PC-3 (cell line): Measurements from ENCODE around the gene GTF2E1. TPM values are rescaled to one million over a fixed set of nuclear protein-coding genes. Genes with fewer than 3 reads are reported as not detected.
A peak's percentile ranks its signal among the peaks of the same experiment; 100 is the strongest.

Experiments
- ATAC-seq: fragments of 200-7000 bp; cut with Tn5 transposase; 2 replicates; pipeline ENCODE4 v1.9.1; 2020; ENCODE audit warnings: mild to moderate bottlenecking, moderate library complexity
- BruUV-seq: library from RNA; stranded (reverse); fragments of 400-500 nt; replicated peaks from 2 replicates; lab custom pipeline; 2021; lab: Mats Ljungman, UMichigan
- CTCF ChIA-PET: fragments of 300-600 bp; sonication (Branson Sonifier 250); formaldehyde crosslinking; loops from one replicate; lab custom pipeline; 2022; ENCODE audit warnings: antibody characterized with exemption; lab: Charles Lee
- POLR2A ChIA-PET: fragments of 300-600 bp; sonication (Branson Sonifier 250); formaldehyde crosslinking; loops from one replicate; lab custom pipeline; 2022; ENCODE audit warnings: antibody characterized with exemption; ENCODE audit not compliant: unreplicated experiment; lab: Charles Lee
- DNase-seq: peaks from one replicate; pipeline ENCODE4 v3.0.0-alpha.2; 2015
- H2AFZ ChIP-seq: fragments of 300-600 bp; sonication (generic); 2 replicates; pipeline ENCODE4 v1.6.0; 2016; ENCODE audit warnings: antibody characterized with exemption, low read length
- H3F3A ChIP-seq: fragments of 300-600 bp; sonication (generic); one replicate; pipeline ENCODE4 v1.6.0; 2017; ENCODE audit warnings: antibody characterized with exemption, low read length, control low read depth, mild to moderate bottlenecking; ENCODE audit not compliant: unreplicated experiment
- H3K27ac ChIP-seq: fragments of 300-600 bp; sonication (generic); 2 replicates; pipeline ENCODE4 v1.5.1; 2016; ENCODE audit warnings: mild to moderate bottlenecking, low read length
- H3K27me3 ChIP-seq: fragments of 300-600 bp; sonication (generic); 2 replicates; pipeline ENCODE4 v1.6.1; 2016; ENCODE audit warnings: low read length, mixed read lengths
- H3K36me3 ChIP-seq: fragments of 300-600 bp; sonication (generic); 2 replicates; pipeline ENCODE4 v1.6.1; 2016; ENCODE audit warnings: low read depth, mixed run types, low read length, mixed read lengths
- H3K4me1 ChIP-seq: fragments of 300-600 bp; sonication (generic); 2 replicates; pipeline ENCODE4 v1.5.1; 2016; ENCODE audit warnings: low read length; ENCODE audit not compliant: insufficient read depth
- H3K4me2 ChIP-seq: fragments of 300-600 bp; sonication (generic); 2 replicates; pipeline ENCODE4 v1.6.0; 2016; ENCODE audit warnings: low read length
- H3K4me3 ChIP-seq: fragments of 300-600 bp; sonication (generic); 2 replicates; pipeline ENCODE4 v1.5.1; 2016; ENCODE audit warnings: mild to moderate bottlenecking, low read length, mixed read lengths
- H3K79me2 ChIP-seq: fragments of 300-600 bp; sonication (generic); 2 replicates; pipeline ENCODE4 v1.6.1; 2017; ENCODE audit warnings: low read length, mixed read lengths
- H3K9ac ChIP-seq: fragments of 300-600 bp; sonication (generic); 2 replicates; pipeline ENCODE4 v1.6.0; 2016; ENCODE audit warnings: mild to moderate bottlenecking, low read length
- H3K9me2 ChIP-seq: fragments of 300-600 bp; sonication (generic); replicated peaks from 2 replicates; pipeline ENCODE4 v1.6.1; 2016; ENCODE audit warnings: mixed run types, low read length, mixed read lengths
- H3K9me3 ChIP-seq: fragments of 300-600 bp; sonication (generic); 2 replicates; pipeline ENCODE4 v1.6.1; 2016; ENCODE audit warnings: low read length, mixed read lengths
- H4K20me1 ChIP-seq: fragments of 300-600 bp; sonication (generic); 2 replicates; pipeline ENCODE4 v1.6.1; 2016; ENCODE audit warnings: low read length, mixed read lengths
- EZH2 ChIP-seq: fragments of 300-600 bp; sonication (generic); IDR thresholded peaks from one replicate; pipeline ENCODE4 v1.6.1; 2017; ENCODE audit warnings: antibody characterized with exemption, mild to moderate bottlenecking, low read length; ENCODE audit not compliant: unreplicated experiment
- EZH2phosphoT487 ChIP-seq: fragments of 300-600 bp; sonication (generic); IDR thresholded peaks from 2 replicates; pipeline ENCODE4 v1.6.1; 2018; ENCODE audit warnings: mild to moderate bottlenecking, antibody characterized with exemption, low read length, borderline replicate concordance
- intact Hi-C: fragments of 100-400 bp; cut with micrococcal nuclease; formaldehyde crosslinking; loops from 2 replicates; pipeline ENCODE4 v1.9.0; 2023
- total RNA-seq: library from RNA; depleted of rRNA; stranded (reverse); fragments of >200 nt; gene quantifications from 2 replicates; pipeline ENCODE4 v1.2.3, GENCODE V29; 2014
- TF ChIP-seq, protein P1 (sequence below): fragments of 300-600 bp; sonication (generic); conservative IDR thresholded peaks from 2 replicates; pipeline ENCODE4 v1.5.1; 2017; ENCODE audit warnings: antibody characterized with exemption, low read depth, mild to moderate bottlenecking, low read length

GTF2E1 gene
- total RNA-seq, 1 experiment from 2014 or later = 15.2 TPM

DNA sequence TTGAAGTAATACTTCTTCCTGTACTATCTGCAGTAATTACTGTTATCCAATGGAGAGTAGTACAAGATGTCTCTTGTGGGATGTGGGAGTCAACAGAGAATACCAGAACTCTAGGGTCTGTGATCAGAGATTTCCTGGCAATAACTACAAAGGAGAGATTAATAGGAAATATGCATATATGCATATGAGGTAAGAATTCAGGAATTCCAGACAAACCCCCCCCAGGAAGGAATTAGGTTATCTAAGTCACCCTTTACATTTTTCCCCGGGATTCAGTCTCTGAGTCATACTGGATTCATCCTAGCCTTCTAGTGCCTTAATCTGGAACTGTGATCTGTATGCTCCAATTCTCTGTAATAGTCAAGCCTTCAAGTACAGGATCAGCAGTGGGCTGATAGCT, 49.4 kb downstream of the GTF2E1 start:
- ATAC-seq (peak; percentile 70), DNase-seq (peak; percentile 73)
- H3K79me2 ChIP-seq = no peaks in the 10 kb centered on the region
- H4K20me1 ChIP-seq = no peaks in the 10 kb centered on the region
- no peaks in the 10 kb centered on the region for H3K9me3 ChIP-seq
- ChIA-PET CTCF (interaction anchor here (0.6 kb wide), 1 partner anchor 47 kb away, joined by 3 read pairs; no protein-coding TSS in a partner anchor), POLR2A (no interaction called here)
- BruUV-seq = no TSS peak
- no peaks in the 10 kb centered on the region for H3K36me3 ChIP-seq
- no peaks in the 10 kb centered on the region for H3F3A ChIP-seq
- no peak overlapping the region for H3K4me3 ChIP-seq
- intact Hi-C loops = no loop called here
- no peak overlapping the region for H3K27ac ChIP-seq
- H2AFZ ChIP-seq = no peak overlapping the region
- H3K27me3 ChIP-seq = no peaks in the 10 kb centered on the region
- TF ChIP-seq, protein P1, sequence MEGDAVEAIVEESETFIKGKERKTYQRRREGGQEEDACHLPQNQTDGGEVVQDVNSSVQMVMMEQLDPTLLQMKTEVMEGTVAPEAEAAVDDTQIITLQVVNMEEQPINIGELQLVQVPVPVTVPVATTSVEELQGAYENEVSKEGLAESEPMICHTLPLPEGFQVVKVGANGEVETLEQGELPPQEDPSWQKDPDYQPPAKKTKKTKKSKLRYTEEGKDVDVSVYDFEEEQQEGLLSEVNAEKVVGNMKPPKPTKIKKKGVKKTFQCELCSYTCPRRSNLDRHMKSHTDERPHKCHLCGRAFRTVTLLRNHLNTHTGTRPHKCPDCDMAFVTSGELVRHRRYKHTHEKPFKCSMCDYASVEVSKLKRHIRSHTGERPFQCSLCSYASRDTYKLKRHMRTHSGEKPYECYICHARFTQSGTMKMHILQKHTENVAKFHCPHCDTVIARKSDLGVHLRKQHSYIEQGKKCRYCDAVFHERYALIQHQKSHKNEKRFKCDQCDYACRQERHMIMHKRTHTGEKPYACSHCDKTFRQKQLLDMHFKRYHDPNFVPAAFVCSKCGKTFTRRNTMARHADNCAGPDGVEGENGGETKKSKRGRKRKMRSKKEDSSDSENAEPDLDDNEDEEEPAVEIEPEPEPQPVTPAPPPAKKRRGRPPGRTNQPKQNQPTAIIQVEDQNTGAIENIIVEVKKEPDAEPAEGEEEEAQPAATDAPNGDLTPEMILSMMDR = no peak
- TF ChIP-seq EZH2phosphoT487 (no peak), EZH2 (no peak)
- no peak overlapping the region for H3K9ac ChIP-seq
- H3K4me1 ChIP-seq = peaks cover 28% of the 10 kb centered on the region
- H3K9me2 ChIP-seq = no peaks in the 10 kb centered on the region
- H3K4me2 ChIP-seq = peak overlapping the region; percentile 39

DNA sequence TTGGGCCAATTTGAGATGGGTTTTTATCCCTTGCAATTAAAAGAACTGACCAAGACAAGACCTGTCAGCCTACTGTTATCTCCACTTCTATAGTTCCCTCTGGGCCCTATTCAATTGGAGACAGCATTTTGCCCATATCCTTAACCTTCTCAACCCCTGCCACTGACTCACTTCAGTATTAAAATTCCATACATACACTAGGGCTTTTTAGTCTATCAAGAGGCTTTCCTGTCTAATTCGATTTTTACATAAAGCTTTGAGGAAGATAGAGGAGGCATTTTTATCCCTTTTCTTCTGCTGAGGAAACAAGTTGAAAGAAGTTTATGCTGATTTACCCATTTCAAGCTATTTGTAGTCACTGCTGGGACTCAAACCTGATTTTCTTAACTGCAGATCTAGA, 51.1 kb downstream of the GTF2E1 start:
- intact Hi-C loops = no loop called here

More for the DNA sequence above, 51.1 kb downstream of the GTF2E1 start:
- Histone ChIP-seq H3K4me3 (no peak overlapping the region), H3K27ac (no peak overlapping the region), H3K9me2 (no peaks in the 10 kb centered on the region), H3K4me2 (no peak overlapping the region), H3K27me3 (no peaks in the 10 kb centered on the region), H3F3A (no peaks in the 10 kb centered on the region), H3K9ac (no peak overlapping the region), H4K20me1 (no peaks in the 10 kb centered on the region), H3K9me3 (no peaks in the 10 kb centered on the region), H3K4me1 (peaks cover 28% of the 10 kb centered on the region), H2AFZ (no peak overlapping the region), H3K36me3 (no peaks in the 10 kb centered on the region), H3K79me2 (no peaks in the 10 kb centered on the region)
- no TSS peak for BruUV-seq
- ChIA-PET POLR2A (interaction anchor here (0.5 to 1.7 kb wide), 2 partner anchors 51 to 198 kb away, joined by 3 to 4 read pairs; partner anchors contain the start of genes GTF2E1, NDUFB4 and RABL3), CTCF (interaction anchor here (1.7 kb wide), 1 partner anchor 171 kb away, joined by 5 read pairs; no protein-coding TSS in a partner anchor)
- DNase-seq (peak; percentile 43), ATAC-seq (peak; percentile 21)
- TF ChIP-seq EZH2 (no peak), EZH2phosphoT487 (no peak)
- TF ChIP-seq, protein P1 = no peak
